OCI-M1 (cell line): Measurements from ENCODE around the gene POMT2.

Experiments
- DNase-seq: peaks from one replicate; lab custom pipeline; 2025; lab: John Stamatoyannopoulos, UW

POMT2 gene

DNA sequence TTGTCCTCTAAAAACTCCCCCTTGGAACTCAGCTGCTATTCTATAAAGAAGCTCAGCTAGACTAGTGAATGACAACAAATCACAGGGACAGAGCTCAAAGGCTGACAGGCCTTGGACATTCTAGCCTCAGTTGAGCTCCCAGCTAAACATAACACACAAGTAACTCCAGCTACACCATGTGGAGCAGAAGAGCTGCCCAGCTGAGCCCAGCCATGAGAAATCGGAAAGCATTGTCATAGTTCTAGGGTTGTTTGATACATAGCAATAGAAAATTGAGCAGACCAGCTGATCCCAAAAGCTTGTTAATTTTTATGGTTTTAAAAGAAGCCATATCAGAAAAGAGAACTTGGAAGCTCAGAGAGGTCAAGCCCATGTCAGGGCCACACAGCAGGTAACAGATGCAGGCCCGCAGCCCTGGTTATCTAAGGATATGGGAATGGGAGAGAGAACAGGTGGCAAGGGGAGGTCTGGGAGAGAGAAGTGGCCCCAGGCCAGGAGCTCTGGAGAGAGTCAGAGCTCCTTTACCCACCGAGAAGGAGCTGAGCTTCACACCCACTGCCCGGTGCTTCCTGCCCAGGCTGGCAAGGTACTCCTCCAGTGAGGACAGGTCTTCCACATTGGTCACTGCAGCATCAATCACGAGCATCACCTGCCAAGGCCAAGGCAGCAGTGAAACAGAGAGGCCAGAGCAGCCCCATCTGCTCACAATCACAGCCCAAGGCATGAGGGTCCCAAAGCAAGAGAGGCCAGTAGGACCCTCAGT, 52.6 kb downstream of the POMT2 start:
- no peak for DNase-seq

DNA sequence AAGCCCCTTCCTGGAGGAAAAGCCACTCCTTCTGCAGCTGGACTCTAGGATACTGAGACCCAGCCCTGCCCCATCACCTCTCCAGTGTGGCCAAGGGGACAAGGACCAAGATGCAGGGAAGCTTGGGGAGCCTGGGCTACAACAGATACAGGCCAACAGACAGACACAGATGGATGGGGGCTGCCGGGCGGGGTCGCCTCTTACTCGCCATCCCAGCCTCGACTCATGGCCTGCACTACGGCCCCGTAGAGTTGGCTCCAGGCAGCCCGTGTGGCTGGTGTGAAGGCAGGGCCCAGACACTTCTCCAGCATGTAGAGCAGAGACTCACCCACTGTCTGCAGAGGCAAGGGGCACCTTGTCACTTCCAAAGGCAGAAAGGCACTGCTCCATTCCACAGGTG, 54.3 kb downstream of the POMT2 start:
- no peak for DNase-seq

DNA sequence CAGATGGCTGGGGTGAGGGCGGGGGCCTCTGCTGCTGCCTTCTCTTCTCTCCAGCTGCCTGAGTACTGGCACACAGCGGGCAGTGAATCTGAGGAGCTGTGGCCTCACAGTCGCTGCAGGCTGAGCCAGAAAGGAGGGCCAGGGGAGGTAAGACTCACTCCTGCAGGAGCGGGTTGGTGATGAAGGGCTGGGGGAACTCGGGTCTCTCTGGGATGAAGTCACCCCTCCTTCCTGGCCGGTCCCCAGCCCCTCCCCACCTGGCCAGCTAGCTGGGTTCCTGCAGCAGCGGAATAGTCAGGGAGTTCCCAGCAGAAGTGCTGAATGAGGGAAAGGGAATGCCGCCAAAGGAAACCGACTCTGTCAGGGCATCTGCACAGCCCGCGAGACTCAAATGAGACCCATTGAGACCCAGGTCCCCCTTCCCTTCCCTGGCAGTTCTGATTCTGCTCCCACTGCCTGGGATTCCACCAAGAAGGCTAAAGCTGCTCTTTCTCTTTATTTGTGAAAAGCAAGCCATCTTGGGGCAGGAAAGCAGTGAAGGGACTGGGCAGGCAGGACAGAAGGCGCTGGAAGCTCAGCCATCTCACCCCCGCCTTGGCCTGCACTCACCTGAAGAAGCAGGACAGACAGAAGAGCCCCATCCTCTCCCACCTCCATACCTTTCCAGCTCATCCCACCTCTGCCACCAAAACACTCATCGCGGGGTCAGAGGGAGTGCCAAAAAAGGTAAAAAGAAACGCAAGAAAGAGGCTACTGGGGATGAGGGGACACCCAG, 54.9 kb downstream of the POMT2 start:
- DNase-seq = no peak

DNA sequence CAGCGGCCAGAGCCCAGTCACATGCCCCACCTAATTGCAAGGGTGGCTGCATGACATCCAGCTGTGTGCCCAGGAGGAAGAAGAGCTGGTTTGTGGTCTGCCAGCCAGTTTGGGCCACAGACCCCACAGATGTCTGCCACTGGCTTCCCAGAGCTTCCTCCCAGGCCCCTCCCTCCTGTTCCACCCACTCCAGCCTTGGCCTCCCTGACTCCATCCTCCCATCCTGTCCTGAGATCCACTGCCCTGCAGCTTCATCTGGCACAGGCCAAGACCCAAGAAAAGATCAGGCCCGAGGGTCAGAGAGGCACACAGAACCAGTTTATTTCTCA, 55.5 kb downstream of the POMT2 start:
- DNase-seq = no peak

DNA sequence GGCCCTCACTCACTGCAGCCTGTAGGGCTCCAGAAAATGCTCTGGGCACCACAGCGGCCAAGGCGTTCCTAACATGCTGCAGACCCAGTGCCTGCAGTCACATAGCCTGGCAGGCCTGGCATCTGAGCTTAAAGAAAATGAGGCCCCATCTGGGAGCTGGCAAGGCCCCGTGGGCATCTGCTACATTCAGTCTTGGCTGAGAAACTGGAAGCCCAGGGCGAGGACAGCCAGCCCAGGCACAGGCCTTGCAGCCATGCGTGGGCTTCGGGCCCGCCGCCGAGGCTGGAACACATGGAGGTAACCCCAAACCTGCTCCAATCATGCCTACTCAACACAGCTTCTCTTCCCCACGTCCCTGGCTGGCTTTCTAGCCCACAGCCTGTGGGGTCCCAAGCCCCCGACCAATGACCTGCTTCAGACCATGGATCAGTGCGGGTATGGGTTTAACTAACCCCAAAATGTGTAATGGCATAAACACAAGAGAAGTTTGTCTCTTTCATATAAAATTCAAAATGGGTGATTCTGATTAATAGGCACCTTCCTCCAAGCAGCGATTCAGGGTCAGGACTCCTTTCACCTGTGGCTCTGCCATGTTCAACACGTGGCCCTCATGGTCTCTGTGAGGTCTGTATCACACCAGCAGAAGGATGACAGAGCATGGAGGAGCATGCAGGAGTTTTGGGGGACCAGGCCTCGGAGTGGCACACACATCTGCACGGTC, 56.1 kb downstream of the POMT2 start:
- no peak for DNase-seq

DNA sequence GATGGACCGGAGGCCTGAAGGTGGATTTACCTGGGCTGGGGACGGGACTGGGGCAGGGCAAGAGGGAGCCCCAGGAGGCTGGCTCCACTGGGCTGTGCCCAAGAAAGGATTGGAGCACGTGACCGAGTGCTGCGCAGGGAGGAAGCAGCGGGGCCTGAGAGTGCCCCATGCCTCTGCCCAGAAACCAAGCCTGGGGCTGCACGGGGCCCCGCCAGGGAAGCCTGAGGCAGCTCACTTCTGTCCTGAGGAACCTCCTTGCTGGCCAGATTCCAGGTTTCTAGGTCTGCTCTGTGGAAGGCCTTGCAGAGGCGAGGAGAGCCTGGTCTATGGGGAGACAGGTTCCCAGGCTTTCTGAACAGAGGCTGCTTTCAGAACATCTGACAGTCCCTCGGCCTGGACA, 60.1 kb downstream of the POMT2 start:
- peak; percentile 2 for DNase-seq

DNA sequence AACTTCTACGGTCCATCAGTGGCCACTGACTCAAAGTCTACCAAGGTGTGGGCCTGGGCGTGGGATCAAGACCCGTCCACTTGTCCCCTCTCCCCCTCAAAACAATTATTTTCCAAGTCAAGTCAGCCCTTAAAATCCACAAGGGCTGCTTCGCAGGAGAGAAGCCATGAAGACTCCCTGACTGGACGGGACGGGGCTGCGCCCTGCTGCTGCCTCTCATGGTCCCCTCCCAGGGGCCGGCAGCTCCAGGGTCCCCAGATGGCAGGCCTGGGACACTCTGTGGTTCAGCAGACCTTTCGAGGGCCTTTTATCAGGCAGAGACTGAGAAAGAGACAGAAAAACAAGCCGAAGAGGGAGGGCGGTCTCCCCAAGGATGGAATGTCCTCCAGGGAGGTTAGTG, 60.5 kb downstream of the POMT2 start:
- DNase-seq = no peak

DNA sequence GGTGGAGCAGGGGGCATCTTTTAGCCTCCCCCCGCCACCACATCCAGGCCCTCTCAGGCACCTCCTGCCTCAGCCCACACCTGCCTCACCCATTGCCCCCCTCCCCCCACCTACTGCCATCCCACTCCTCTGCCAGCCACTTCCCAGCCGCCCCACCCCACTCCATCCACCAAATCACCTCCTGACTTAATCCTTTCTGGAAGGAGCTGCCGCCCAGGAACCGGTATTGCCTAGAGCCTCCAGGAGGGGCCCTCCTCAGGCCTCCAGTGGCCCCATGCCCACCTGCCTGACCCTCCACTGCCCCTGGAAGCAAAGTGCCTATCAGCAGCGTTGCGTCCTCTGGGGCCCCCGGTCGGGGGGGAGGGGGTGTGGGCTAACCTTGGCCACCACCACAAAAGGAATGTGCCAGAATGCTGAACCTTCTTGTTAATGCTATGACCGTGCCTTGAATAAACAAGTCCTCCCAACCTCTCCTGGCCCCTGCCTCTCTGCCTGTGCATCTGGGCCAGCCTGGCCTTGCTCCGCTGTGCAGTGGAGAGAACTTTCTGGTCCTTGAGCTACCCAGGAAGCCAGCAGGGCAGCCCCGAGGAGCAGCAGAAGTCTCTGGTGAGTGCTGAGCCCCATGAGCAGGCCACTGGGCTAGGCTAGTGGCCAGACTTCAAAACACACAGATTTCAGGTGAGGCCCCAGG, 61.5 kb downstream of the POMT2 start:
- no peak for DNase-seq

- DNase-seq = no peak
Observed at GRCh38 chr14:77258566-77258965, 62.1 kb downstream of the POMT2 start.

DNA sequence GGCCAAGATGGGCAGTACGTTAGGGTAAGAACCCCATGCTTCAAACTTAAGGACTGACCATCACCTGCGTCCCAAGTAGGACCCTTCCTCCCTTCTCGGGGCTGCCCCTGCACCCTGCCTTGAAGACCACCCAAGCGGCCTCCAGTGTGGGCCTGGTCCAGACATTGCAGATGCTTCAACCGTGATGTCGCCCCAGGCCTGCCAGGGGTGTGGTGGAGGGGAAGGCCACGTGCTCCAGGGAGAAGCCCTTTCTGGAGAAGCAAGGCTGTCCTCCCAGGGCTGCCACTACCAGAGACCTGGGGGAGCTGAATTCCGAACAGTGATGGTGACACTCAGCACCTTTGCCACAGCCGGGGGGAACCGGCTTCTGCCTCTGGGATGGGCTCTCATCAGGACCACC, 63.0 kb downstream of the POMT2 start:
- no peak for DNase-seq

DNA sequence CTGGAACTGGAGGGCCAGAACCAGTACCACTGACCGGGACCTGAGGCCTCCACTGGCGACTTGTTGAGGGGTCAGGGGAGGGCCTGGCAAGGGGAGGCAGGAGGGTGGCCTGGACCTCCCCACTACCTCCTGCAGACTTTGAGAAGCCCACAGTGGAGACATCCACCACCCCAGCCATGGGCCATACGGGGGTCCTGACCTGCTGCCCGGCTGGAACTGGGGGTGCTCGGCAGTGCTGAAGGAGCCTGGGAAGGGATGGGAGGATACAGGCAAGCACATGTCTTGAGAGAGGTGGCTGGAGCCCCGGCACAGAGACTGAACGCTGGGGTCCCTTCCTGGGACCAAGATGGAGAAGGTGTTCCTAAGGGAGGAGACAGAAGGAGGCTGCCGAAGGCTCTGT, 64.0 kb downstream of the POMT2 start:
- no peak for DNase-seq

DNA sequence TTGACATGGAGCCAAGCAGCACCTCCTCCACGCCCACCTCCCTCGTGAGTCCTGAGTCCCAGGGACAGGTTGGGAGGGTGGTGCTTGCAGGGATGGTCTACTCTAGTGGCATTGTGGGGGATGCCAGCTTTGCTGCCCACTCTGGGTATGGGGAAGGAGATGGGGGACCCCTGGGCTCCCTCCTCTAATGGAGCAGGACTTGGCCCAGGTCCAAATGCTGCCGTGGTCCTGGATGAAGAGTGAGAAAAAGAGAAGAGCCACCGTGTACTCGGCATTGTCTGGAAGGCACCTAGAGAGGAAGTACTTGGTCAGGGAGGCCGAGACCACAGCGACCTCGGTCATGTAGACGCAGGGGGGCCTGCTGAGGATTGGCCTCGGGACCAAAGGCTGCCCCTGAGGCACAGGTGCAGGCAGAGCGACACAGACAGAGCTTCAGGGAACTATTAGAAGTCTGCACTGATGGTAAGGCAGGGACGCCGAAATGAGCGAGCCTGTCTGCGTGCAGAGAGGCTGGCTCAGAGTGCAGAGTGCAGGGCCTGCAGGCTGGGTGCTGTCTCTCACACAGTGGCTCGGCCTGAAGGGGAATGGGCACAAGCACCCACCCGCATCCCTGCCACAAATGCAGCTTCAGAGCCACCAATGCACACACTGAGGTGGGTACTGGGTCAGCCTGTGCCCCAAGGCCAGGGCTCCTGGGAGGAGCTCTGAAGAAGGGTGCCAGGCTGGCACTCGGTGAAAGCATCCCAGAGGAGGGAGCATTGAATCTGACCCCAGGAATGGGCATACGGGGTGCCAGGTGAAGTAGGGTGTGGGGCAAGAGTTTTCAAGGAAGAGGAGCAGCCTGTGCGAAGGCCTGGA, 67.1 kb downstream of the POMT2 start:
- DNase-seq = no peak

- no peak for DNase-seq
Observed at GRCh38 chr14:77251870-77252269, 68.8 kb downstream of the POMT2 start.

DNA sequence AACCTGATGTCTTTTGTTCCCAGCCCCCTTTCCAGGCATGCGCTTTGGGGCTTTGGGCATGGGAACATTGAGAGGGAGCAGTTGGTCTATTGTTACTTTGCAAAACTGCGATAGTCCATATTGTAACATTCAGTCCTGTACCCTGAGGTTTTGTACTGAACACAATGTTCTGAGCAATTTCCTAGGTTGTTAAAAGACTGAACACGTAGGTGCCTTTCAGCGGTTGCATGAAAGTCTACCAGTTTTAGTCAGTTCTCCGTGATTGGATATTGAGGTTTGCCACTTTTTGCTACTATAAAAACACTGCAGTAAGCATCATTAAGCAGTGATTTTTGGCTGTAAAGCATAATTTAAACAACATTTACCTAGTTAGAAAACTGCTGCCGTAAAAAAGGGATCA, 69.8 kb downstream of the POMT2 start:
- DNase-seq = no peak

- DNase-seq = no peak
Observed at GRCh38 chr14:77249286-77249685, 71.4 kb downstream of the POMT2 start.

GRCh38 chr14:77248666-77249065, 72.0 kb downstream of the POMT2 start:
- no peak for DNase-seq

- DNase-seq = no peak
Observed at GRCh38 chr14:77246784-77247183, 73.9 kb downstream of the POMT2 start.

DNA sequence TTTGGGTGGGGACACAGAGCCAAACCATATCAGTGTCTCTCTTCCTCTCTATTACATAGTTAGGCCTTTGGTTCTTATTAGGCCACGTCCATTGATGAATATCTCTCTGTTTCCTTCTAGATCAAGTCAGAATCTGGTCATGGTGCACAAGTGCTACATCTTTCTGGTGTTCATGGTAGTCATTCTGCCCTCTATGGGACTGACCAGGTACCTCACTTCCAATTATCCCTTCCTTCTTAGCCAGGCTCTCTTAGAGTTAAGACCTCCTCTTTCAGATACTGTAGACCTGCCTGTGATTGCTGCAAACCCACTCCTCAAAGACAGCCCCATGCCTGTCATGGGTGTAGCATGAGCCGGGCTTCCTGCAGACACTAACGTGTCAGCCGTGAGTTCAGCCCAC, 74.9 kb downstream of the POMT2 start:
- no peak for DNase-seq

- DNase-seq = no peak
Observed at GRCh38 chr14:77243853-77244252, 76.8 kb downstream of the POMT2 start.

- DNase-seq = no peak
Observed at GRCh38 chr14:77242752-77243151, 77.9 kb downstream of the POMT2 start.

GRCh38 chr14:77241955-77242354, 78.7 kb downstream of the POMT2 start:
- no peak for DNase-seq
